GM23338 (cell line): ENCODE measurements around the gene MYOZ3. TPM values are rescaled to one million over a fixed set of nuclear protein-coding genes. Genes with fewer than 3 reads are reported as not detected.

Experiments used
- ATAC-seq: fragments of 200-7000 bp; cut with Tn5 transposase; 3 replicates; pipeline ENCODE4 v1.9.1; 2020
- DNase-seq: peaks from one replicate; pipeline ENCODE4 v3.0.0-alpha.2; 2015; ENCODE audit warnings: low spot score
- H2AFZ ChIP-seq: fragments of 200-600 bp; sonication (generic); 2 replicates; pipeline ENCODE4 v1.8.0; 2016; ENCODE audit warnings: antibody characterized with exemption, mild to moderate bottlenecking, moderate library complexity
- H3F3A ChIP-seq: fragments of 200-600 bp; sonication (generic); replicated peaks from 2 replicates; pipeline ENCODE4 v1.8.0; 2017; ENCODE audit warnings: antibody characterized with exemption, mixed run types, low read depth
- H3K27ac ChIP-seq: fragments of 200-600 bp; sonication (generic); 2 replicates; pipeline ENCODE4 v1.6.1; 2016; ENCODE audit warnings: low read depth
- H3K27me3 ChIP-seq: fragments of 200-600 bp; sonication (generic); 2 replicates; pipeline ENCODE4 v1.8.0; 2016; ENCODE audit warnings: mild to moderate bottlenecking, mixed run types, moderate library complexity; ENCODE audit not compliant: insufficient read depth
- H3K36me3 ChIP-seq: fragments of 200-600 bp; sonication (generic); 2 replicates; pipeline ENCODE4 v1.8.0; 2016; ENCODE audit warnings: mild to moderate bottlenecking; ENCODE audit not compliant: insufficient read depth
- H3K4me1 ChIP-seq: fragments of 200-600 bp; sonication (generic); 2 replicates; pipeline ENCODE4 v1.8.0; 2016; ENCODE audit warnings: mild to moderate bottlenecking, moderate library complexity; ENCODE audit not compliant: insufficient read depth
- H3K4me2 ChIP-seq: fragments of 200-600 bp; sonication (generic); 2 replicates; pipeline ENCODE4 v1.7.1; 2017; ENCODE audit warnings: mixed run types
- H3K4me3 ChIP-seq: fragments of 200-600 bp; sonication (generic); 2 replicates; pipeline ENCODE4 v1.6.1; 2016; ENCODE audit warnings: mixed run types
- H3K79me2 ChIP-seq: fragments of 200-600 bp; sonication (generic); replicated peaks from 2 replicates; pipeline ENCODE4 v1.8.0; 2017; ENCODE audit warnings: mild to moderate bottlenecking; ENCODE audit not compliant: insufficient read depth
- H3K9me2 ChIP-seq: fragments of 200-600 bp; sonication (generic); 2 replicates; pipeline ENCODE4 v1.8.0; 2017; ENCODE audit not compliant: insufficient read depth
- H4K20me1 ChIP-seq: fragments of 200-600 bp; sonication (generic); replicated peaks from 2 replicates; pipeline ENCODE4 v1.8.0; 2017; ENCODE audit warnings: mild to moderate bottlenecking; ENCODE audit not compliant: insufficient read depth
- H3K27ac Mint-ChIP-seq: 2 replicates; pipeline ENCODE4 v1.8.0; 2020; ENCODE audit warnings: inconsistent platforms, mild to moderate bottlenecking, moderate library complexity, mixed read lengths
- H3K27me3 Mint-ChIP-seq: 3 replicates; pipeline ENCODE4 v1.8.0; 2022; ENCODE audit warnings: low read depth, mild to moderate bottlenecking, moderate library complexity, mixed read lengths, inconsistent platforms; ENCODE audit not compliant: insufficient read depth, poor library complexity
- H3K36me3 Mint-ChIP-seq: 3 replicates; pipeline ENCODE4 v1.8.0; 2021; ENCODE audit warnings: low read depth, mild to moderate bottlenecking, inconsistent platforms, moderate library complexity, mixed read lengths
- H3K4me1 Mint-ChIP-seq: 3 replicates; pipeline ENCODE4 v1.8.0; 2020; ENCODE audit warnings: mild to moderate bottlenecking, inconsistent platforms, mixed read lengths
- H3K4me3 Mint-ChIP-seq: 3 replicates; pipeline ENCODE4 v1.8.0; 2021; ENCODE audit warnings: moderate library complexity, mild to moderate bottlenecking, inconsistent platforms, mixed read lengths
- H3K9me3 Mint-ChIP-seq: 3 replicates; pipeline ENCODE4 v1.8.0; 2020; ENCODE audit warnings: moderate library complexity, mild to moderate bottlenecking, inconsistent platforms, mixed read lengths
- REST ChIP-seq: IDR thresholded peaks from one replicate; pipeline ENCODE4 v1.6.1; 2018; ENCODE audit warnings: antibody characterized with exemption; ENCODE audit not compliant: unreplicated experiment
- STAT1 ChIP-seq: IDR thresholded peaks from one replicate; pipeline ENCODE4 v1.6.1; 2016; ENCODE audit warnings: antibody characterized with exemption; ENCODE audit not compliant: unreplicated experiment
- ZNF462 ChIP-seq: fragments of 250-450 bp; sonication (Bioruptor Pico); IDR thresholded peaks from 2 replicates; pipeline ENCODE4 v1.5.0; 2020; ENCODE audit warnings: mild to moderate bottlenecking, moderate library complexity
- polyA plus RNA-seq: library from polyadenylated mRNA; unstranded; fragments of >200 nt; fragmentation: Nextera tagmentation; extraction: Ambion mirVana; gene quantifications from 2 replicates; pipeline ENCODE4 v1.2.1, GENCODE V29; 2016
- total RNA-seq: library from RNA; depleted of rRNA; stranded (reverse); fragments of >200 nt; shearing (Covaris generic); gene quantifications from 2 replicates; pipeline ENCODE4 v1.2.3, GENCODE V29; 2014
- TF ChIP-seq, protein P1 (sequence below): IDR thresholded peaks from 2 replicates; pipeline ENCODE4 v1.6.1; 2016; ENCODE audit warnings: antibody characterized with exemption

MYOZ3 gene
- total and polyA plus RNA-seq, 2 experiments from 2014 or later = 12.7 to 13.8 TPM

GRCh38 chr5:150639377-150639692 is 21.7 kb upstream of the MYOZ3 start (continued):
- no peak for TF ChIP-seq ZNF462 (CRISPR knock-in tag)
- TF ChIP-seq, protein P1, sequence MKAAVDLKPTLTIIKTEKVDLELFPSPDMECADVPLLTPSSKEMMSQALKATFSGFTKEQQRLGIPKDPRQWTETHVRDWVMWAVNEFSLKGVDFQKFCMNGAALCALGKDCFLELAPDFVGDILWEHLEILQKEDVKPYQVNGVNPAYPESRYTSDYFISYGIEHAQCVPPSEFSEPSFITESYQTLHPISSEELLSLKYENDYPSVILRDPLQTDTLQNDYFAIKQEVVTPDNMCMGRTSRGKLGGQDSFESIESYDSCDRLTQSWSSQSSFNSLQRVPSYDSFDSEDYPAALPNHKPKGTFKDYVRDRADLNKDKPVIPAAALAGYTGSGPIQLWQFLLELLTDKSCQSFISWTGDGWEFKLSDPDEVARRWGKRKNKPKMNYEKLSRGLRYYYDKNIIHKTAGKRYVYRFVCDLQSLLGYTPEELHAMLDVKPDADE = no peak

DNA sequence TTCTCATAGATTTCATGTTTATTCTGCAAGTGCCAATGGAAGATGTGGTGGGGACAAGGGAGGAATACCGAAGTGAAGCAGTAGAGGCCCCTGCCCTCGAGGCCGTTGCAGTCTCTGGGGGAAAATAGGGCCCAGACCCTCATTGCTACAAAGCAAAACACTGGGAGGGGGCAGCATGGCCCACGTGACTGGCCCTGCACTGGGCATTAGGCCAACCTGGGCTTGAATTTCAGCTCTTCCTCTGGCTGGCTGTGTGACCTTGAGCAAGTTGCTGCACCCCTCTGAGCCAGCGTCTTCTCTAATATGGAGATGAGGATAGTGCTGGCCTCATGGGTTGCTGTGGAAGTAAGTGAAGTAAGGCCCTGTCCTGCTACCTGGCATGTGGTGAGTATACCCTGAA is 21.3 kb upstream of the MYOZ3 start:
- no peak overlapping the region for H3K27ac ChIP-seq
- no peak overlapping the region for H3K4me2 ChIP-seq
- DNase-seq (no peak), ATAC-seq (no peak)
- Mint-ChIP-seq H3K36me3 (no peaks in the 10 kb centered on the region), H3K4me1 (peaks cover 37% of the 10 kb centered on the region), H3K27ac (no peak overlapping the region), H3K27me3 (peaks cover 13% of the 10 kb centered on the region), H3K9me3 (no peaks in the 10 kb centered on the region), H3K4me3 (no peak overlapping the region; the same call in 2 of the 3 replicates)
- H3F3A ChIP-seq = no peaks in the 10 kb centered on the region
- H3K4me3 ChIP-seq = no peak overlapping the region
- H2AFZ ChIP-seq = no peak overlapping the region
- H3K9me2 ChIP-seq = no peaks in the 10 kb centered on the region
- H4K20me1 ChIP-seq = no peaks in the 10 kb centered on the region
- no peak for TF ChIP-seq REST
- TF ChIP-seq STAT1 = no peak
- H3K79me2 ChIP-seq = no peaks in the 10 kb centered on the region
- no peaks in the 10 kb centered on the region for H3K36me3 ChIP-seq
- H3K27me3 ChIP-seq = no peaks in the 10 kb centered on the region
- peaks cover 7% of the 10 kb centered on the region; the same call in 1 of the 2 replicates for H3K4me1 ChIP-seq
